ENCODE measurements around the gene CTU2.
A peak's percentile ranks its signal among the peaks of the same experiment; 100 is the strongest.

The CTU2 gene

GRCh38 chr16:88747588-88748301 lies 41.4 kb downstream of the CTU2 start:
- peak; percentile 37 for DNase-seq

- DNase-seq: no peak
Measured at GRCh38 chr16:88748364-88748763, 42.1 kb downstream of the CTU2 start.

DNA sequence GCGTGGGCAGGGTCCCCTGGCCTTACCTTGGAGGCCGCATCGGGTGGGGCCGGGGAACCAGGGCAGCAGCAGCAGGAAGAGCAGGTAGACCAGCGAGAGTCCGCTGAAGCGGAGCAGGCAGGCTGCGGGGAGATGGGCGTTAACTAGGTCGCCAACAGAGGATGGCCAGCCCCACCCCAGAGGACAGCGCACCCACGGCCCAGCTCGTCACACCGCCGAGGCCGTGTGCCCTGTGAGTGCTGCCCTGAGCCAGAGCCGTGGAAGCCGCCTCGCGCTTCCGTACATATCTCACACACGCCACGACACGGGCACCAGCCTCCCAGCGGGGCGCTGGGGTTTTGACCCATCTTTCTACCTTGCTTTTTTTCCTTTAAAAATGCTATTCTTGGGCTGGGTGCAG lies 43.1 kb downstream of the CTU2 start:
- DNase-seq: no peak

DNA sequence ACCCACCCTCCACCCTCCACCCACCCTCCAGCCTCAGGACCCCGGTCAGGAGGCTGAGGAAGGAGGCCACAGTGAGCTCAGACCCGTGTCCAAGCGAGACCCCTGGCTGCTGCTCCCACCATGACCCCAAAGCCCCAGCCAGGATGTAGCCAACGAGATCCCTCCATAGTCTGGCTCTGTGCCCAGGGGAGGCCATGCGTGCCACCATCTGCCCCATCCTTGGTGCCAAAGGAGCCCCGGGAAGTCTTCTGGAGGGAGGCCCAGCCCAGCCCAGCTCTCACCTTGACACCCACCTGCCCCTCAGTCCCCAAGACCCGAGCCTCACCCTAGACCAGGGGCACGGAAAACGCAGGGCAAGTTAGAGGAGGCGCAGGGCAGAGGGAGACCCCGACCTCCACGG lies 44.6 kb downstream of the CTU2 start:
- DNase-seq: no peak

GRCh38 chr16:88752386-88753002 lies 46.2 kb downstream of the CTU2 start:
- DNase-seq: no peak

GRCh38 chr16:88753191-88753590 lies 46.9 kb downstream of the CTU2 start:
- DNase-seq: no peak

GRCh38 chr16:88753602-88754001 lies 47.3 kb downstream of the CTU2 start:
- DNase-seq: no peak

DNA sequence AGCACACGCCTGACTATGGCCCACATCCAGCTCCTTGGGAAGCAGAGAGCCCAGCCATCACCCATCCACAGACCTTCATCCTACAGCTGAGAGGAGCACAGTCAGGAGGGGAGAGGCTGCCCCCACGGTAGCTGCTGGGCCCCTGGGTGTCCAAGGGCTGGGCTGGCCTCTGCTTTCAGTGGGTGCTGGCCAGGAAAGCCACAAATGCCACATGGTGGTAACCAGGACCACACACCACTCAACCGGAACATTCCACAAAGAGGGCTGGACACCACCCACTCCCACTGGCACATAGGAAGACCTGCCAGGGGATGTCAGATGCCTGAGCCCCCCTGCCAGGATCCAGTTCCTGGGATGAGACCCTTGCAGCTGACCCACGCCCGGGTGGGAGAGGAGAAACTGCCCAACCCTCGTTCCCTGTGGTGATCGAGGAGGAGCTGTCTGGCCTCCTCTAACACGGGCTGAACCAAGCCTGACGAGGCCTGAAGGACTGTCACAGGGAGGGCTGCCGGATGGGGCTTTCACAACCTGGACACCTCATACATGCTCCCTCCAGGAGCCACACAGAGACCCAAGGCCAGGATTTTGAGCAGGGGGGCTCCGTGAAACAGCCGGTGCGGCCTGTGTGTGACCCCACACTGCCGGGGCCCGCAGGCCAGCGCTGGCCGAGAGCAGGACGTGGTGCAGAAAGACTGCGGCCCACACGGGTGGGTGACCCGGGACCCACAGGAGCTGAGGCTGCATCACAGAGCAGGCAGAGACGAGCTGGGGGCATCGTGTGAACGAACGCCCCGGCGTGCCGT lies 48.0 kb downstream of the CTU2 start:
- no peak for DNase-seq

DNA sequence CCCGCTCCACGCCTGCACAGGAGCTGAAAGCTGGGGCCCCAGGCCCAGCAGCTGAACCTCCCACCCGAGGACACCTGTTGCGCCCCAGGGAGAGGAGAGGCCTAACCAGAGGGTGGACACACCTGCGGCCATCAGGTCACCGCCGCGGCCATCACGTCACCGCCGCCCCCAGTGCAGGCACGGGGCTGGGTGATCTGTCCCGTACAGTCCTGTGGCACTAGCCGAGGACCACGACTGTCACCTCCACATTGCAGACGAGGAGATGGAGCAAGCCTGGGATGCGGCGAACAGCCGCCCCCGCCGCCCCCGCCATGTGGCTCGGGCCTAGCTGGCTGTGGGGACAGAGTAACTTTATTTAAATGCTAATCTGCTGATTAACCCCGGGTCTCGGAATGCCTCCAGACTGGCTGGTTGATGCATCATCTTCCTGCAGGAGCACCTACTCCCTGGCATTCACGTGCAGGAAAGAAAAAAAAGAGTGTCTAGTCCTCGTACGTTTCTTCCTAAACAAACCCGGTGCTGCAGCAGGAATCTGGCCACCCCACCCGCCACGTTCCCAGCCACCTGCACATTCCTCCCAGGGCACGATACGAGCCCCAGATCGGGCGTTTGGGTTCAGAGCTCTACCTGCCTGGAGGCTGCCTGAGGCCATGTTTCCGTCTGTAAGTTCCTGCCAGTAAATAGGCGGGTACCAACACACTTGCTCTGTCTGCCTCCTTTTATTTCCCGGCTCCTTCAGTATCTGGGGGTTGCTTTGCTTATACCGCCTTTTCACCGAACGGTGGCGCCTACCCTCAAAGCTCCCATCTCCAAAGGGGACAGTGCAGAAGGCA lies 48.8 kb downstream of the CTU2 start:
- no peak for DNase-seq

- DNase-seq: no peak
Measured at GRCh38 chr16:88755745-88756443, 49.6 kb downstream of the CTU2 start.

DNA sequence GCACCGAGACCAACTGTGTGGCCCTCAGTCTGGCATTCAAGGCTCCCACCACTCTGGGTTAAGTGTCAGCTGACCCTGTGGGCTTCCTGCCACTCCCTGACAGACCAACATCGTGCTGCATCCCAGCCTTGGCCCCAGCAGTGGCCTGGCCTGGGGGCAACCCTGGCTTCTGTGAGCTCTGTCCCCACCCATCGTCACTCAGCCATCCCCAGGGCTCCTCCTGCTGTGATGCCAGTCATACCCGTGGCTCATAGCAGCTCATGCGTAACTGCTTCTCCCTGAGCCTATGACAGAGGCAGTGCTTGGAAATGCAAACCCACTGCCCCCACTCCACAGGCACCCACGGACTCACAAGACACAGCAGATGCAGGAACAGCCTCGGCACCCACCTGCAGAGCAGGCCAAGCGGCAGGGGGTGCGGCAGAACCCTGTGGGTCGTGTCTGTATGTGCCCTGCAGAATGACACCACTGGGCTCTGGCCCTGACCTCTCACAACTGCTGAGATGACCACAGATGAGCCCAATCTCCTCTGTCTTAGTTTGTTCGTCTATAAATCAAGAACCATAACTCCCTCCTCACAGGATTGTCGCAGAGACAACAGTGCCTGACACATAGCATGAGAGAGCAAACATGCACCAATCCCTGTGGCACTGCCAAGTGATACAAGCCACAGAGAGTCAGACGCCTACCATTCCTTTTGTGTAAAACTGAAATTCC lies 52.1 kb downstream of the CTU2 start:
- DNase-seq: no peak

DNA sequence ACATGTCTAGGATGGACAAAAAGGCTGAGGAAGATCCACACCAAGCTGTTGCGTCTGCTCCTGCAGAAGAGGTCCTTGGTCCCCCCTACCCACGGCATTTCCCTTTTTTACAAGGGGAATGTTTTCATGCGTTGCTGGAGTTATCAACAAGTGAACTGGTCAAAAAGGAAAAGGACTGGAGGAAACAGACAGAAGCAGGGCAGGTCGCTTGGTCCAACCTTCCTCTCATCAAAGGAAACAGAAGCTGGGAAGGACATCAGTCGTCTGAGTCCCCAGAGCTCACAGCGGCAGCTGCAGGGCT lies 52.6 kb downstream of the CTU2 start:
- DNase-seq: no peak

GRCh38 chr16:88759245-88759975 lies 53.1 kb downstream of the CTU2 start:
- peak; percentile 63 for DNase-seq

- no peak for DNase-seq
Measured at GRCh38 chr16:88759976-88760350, 53.7 kb downstream of the CTU2 start.

DNA sequence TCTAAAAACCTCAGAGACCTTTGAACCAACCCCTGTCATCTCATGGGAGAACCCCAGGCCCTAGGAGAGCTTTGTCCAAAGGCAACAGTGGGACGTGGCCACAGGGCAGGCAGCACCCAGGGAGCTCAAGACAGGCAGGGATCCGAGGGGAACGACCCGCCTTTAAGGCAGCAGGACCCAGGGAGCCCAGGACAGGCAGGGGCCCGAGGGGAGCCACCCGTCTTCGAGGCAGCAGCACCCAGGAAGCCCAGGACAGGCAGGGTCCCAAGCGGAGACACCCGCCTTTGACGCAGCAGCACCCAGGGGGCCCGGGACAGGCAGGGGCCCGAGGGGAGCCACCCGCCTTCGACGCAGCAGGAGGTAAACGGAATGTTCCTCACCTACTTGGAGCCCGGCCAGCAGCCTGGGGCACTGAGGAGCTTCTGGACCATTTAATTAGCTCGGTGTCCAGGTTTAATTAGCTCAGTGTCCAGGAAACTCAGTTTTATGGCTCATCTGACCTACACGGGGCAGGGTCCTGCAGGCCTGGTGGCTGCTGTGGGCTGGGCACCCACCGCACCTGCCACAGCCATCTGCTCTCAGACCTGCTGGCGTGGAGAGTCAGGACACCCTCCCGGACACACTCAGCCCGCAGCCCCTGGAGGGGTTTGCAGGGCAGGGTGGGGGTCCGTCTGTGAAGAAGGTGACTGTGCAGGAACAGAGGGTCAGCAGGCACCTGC lies 54.3 kb downstream of the CTU2 start:
- no peak for DNase-seq

- DNase-seq: no peak
Measured at GRCh38 chr16:88761143-88761534, 54.8 kb downstream of the CTU2 start.

- DNase-seq: no peak
Measured at GRCh38 chr16:88761830-88762229, 55.5 kb downstream of the CTU2 start.

DNA sequence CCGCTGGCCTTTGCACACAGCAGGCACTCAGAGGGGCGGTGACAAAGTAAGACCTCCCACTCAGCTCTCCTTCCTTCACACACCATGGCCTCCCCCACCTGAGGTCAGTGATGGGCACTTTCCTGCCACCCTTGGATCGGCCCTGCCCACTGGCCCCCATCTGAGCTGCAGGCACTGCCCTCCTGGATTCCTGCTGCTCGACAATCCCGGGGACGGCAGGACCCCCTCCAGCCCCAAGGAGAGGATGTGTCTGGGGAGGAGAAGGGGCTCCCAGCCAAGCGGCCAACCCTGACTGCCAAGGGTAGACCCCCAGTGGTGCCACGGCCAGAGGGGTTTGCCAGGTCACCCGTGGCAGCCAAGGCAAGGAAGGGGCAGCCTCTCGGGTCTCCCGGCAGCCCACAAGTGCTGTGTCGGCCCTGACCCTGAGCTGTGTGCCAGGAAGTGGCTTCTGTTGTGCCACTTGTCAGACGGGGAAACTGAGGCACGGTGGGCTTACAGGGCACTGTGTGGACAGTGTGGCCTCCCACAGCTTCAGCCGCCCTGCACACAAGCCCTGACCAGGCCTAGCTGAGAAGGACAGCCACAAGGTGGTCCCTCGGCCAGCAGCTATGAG lies 56.1 kb downstream of the CTU2 start:
- DNase-seq: no peak

GRCh38 chr16:88762941-88763340 lies 56.6 kb downstream of the CTU2 start:
- DNase-seq: no peak

GRCh38 chr16:88763502-88764053 lies 57.3 kb downstream of the CTU2 start:
- no peak for DNase-seq
